Caco-2 (cell line): ENCODE measurements around the gene ANKDD1A. TPM values are rescaled to one million over a fixed set of nuclear protein-coding genes. Genes with fewer than 3 reads are reported as not detected.

Experiments
- BruUV-seq: library from RNA; stranded (reverse); fragments of 400-500 nt; replicated peaks from 2 replicates; lab custom pipeline; 2021; lab: Mats Ljungman, UMichigan
- CTCF ChIA-PET: fragments of 300-600 bp; sonication (Branson Sonifier 250); formaldehyde crosslinking; loops from one replicate; lab custom pipeline; 2022; ENCODE audit warnings: antibody characterized with exemption; lab: Charles Lee
- POLR2A ChIA-PET: fragments of 300-600 bp; sonication (Branson Sonifier 250); formaldehyde crosslinking; loops from one replicate; lab custom pipeline; 2022; ENCODE audit warnings: antibody characterized with exemption; lab: Charles Lee
- DNase-seq, 2 experiments: peaks; one replicate each; pipeline versions ENCODE4 v3.0.0 to v3.0.0-alpha.2; 2020 to 2022
- H3K27me3 ChIP-seq: replicated peaks from 2 replicates; pipeline ENCODE4 v1.6.0; 2011; ENCODE audit warnings: low read length; ENCODE audit not compliant: control insufficient read depth, insufficient read depth
- H3K36me3 ChIP-seq: 2 replicates; pipeline ENCODE4 v1.5.1; 2011; ENCODE audit warnings: low read length; ENCODE audit not compliant: control insufficient read depth, insufficient read depth
- H3K4me1 ChIP-seq: fragments of 250-450 bp; sonication (Bioruptor Pico); 2 replicates; pipeline ENCODE4 v1.5.1; 2020; ENCODE audit warnings: mild to moderate bottlenecking
- H3K4me3 ChIP-seq: 2 replicates; pipeline ENCODE4 v1.5.1; 2011; ENCODE audit warnings: low read depth, mild to moderate bottlenecking, control low read depth, low read length
- H3K9me3 ChIP-seq: fragments of 250-450 bp; sonication (Bioruptor Pico); 2 replicates; pipeline ENCODE4 v1.5.1; 2020; ENCODE audit warnings: mild to moderate bottlenecking, moderate library complexity
- H3K27ac Mint-ChIP-seq: one replicate; pipeline ENCODE4 v1.8.0; 2022; ENCODE audit warnings: mixed read lengths; ENCODE audit not compliant: unreplicated experiment
- H3K27me3 Mint-ChIP-seq: one replicate; pipeline ENCODE4 v1.8.0; 2022; ENCODE audit warnings: mixed read lengths; ENCODE audit not compliant: insufficient read depth, unreplicated experiment
- H3K36me3 Mint-ChIP-seq: one replicate; pipeline ENCODE4 v1.8.0; 2022; ENCODE audit warnings: mild to moderate bottlenecking, mixed read lengths; ENCODE audit not compliant: insufficient read depth, unreplicated experiment
- H3K4me1 Mint-ChIP-seq: one replicate; pipeline ENCODE4 v1.8.0; 2022; ENCODE audit warnings: low read depth, mixed read lengths; ENCODE audit not compliant: unreplicated experiment
- H3K4me3 Mint-ChIP-seq: one replicate; pipeline ENCODE4 v1.8.0; 2022; ENCODE audit warnings: mild to moderate bottlenecking, moderate library complexity, mixed read lengths; ENCODE audit not compliant: unreplicated experiment
- H3K9me3 Mint-ChIP-seq: one replicate; pipeline ENCODE4 v1.8.0; 2022; ENCODE audit warnings: mixed read lengths; ENCODE audit not compliant: unreplicated experiment
- CTCF ChIP-seq, 2 experiments: fragments of 200-600 bp in 1 of 2; IDR thresholded peaks; 1 replicate in 1 of 2; 2 replicates in 1 of 2; pipeline versions ENCODE4 v1.5.1 to v1.8.0; 2011 to 2022; ENCODE audit warnings: antibody characterized with exemption in 1 of 2, control low read depth in 1 of 2, inconsistent platforms in 1 of 2, low read depth in 1 of 2, low read length in 1 of 2, mild to moderate bottlenecking in 1 of 2, moderate library complexity in 1 of 2; ENCODE audit not compliant: insufficient read depth in 1 of 2, severe bottlenecking in 1 of 2, unreplicated experiment in 1 of 2
- intact Hi-C: fragments of 100-400 bp; cut with micrococcal nuclease; formaldehyde crosslinking; loops from one replicate; pipeline ENCODE4 v1.10.0; 2022; ENCODE audit not compliant: unreplicated experiment
- total RNA-seq: library from RNA; stranded (reverse); gene quantifications from 2 replicates; pipeline ENCODE4 v1.2.3, GENCODE V29; 2022

The ANKDD1A gene
- total RNA-seq, 1 experiment from 2014 or later = 1.6 TPM

GRCh38 chr15:64901141-64901540, 10.6 kb upstream of the ANKDD1A start:
- intact Hi-C loops = no loop called here
- Histone ChIP-seq H3K27me3 (no peaks in the 10 kb centered on the region), H3K36me3 (no peaks in the 10 kb centered on the region), H3K9me3 (peaks cover 12% of the 10 kb centered on the region; the same call in 1 of the 2 replicates), H3K4me1 (no peaks in the 10 kb centered on the region), H3K4me3 (no peak overlapping the region)
- POLR2A ChIA-PET = no interaction called here
- no peaks in the 10 kb centered on the region for H3K36me3 Mint-ChIP-seq
- no peak overlapping the region for H3K4me3 Mint-ChIP-seq
- H3K27ac Mint-ChIP-seq = no peak overlapping the region
- TF ChIP-seq CTCF (IDR thresholded peaks at IDR 0.05; ENCODE audit: insufficient read depth in 1 of 2, low read depth in 1 of 2, low read length in 1 of 2, severe bottlenecking in 1 of 2, unreplicated experiment in 1 of 2) = no peak
- DNase-seq = no peak
- CTCF ChIA-PET = no interaction called here
- no peaks in the 10 kb centered on the region for H3K27me3 Mint-ChIP-seq
- no peaks in the 10 kb centered on the region for H3K9me3 Mint-ChIP-seq
- no TSS peak for BruUV-seq
- H3K4me1 Mint-ChIP-seq = no peaks in the 10 kb centered on the region

- intact Hi-C loops = no loop called here
- Mint-ChIP-seq H3K36me3 (no peaks in the 10 kb centered on the region), H3K4me1 (no peaks in the 10 kb centered on the region), H3K4me3 (no peak overlapping the region), H3K27ac (no peak overlapping the region), H3K9me3 (no peaks in the 10 kb centered on the region), H3K27me3 (no peaks in the 10 kb centered on the region)
- DNase-seq = no peak
- no peak for TF ChIP-seq CTCF (IDR thresholded peaks at IDR 0.05; ENCODE audit: insufficient read depth in 1 of 2, low read depth in 1 of 2, low read length in 1 of 2, severe bottlenecking in 1 of 2, unreplicated experiment in 1 of 2)
- ChIA-PET CTCF (no interaction called here), POLR2A (no interaction called here)
- BruUV-seq = no TSS peak
- Histone ChIP-seq H3K9me3 (peaks cover 12% of the 10 kb centered on the region; the same call in 1 of the 2 replicates), H3K36me3 (no peaks in the 10 kb centered on the region), H3K4me3 (no peak overlapping the region), H3K27me3 (no peaks in the 10 kb centered on the region), H3K4me1 (no peaks in the 10 kb centered on the region)
These were observed 9.8 kb upstream of the ANKDD1A start for GRCh38 chr15:64901914-64902313.

- BruUV-seq = no TSS peak
- no peak overlapping the region for H3K4me3 Mint-ChIP-seq
- no peak overlapping the region for H3K27ac Mint-ChIP-seq
- ChIA-PET POLR2A (no interaction called here), CTCF (no interaction called here)
- H3K9me3 Mint-ChIP-seq = no peaks in the 10 kb centered on the region
- H3K4me1 ChIP-seq = no peaks in the 10 kb centered on the region
- intact Hi-C loops = no loop called here
- no peak overlapping the region for H3K4me3 ChIP-seq
- no peaks in the 10 kb centered on the region for H3K36me3 Mint-ChIP-seq
- peaks cover 12% of the 10 kb centered on the region; the same call in 1 of the 2 replicates for H3K9me3 ChIP-seq
- no peak for DNase-seq
- no peaks in the 10 kb centered on the region for H3K36me3 ChIP-seq
- H3K27me3 ChIP-seq = no peaks in the 10 kb centered on the region
- no peak for TF ChIP-seq CTCF (IDR thresholded peaks at IDR 0.05; ENCODE audit: insufficient read depth in 1 of 2, low read depth in 1 of 2, low read length in 1 of 2, severe bottlenecking in 1 of 2, unreplicated experiment in 1 of 2)
- no peaks in the 10 kb centered on the region for H3K4me1 Mint-ChIP-seq
- H3K27me3 Mint-ChIP-seq = no peaks in the 10 kb centered on the region
These were observed 8.8 kb upstream of the ANKDD1A start for GRCh38 chr15:64902863-64903262.
